Eye (tissue), 1 donor: ENCODE results near the gene LRRC75B.
"Not testable (repeated sequence)": the region's sequence is repeated elsewhere in the genome, so short reads cannot be mapped to it uniquely, and the experiment has no call there.

ENCODE experiments used
- DNase-seq: peaks from one replicate; pipeline ENCODE4 v3.0.0-alpha.2; 2015

Gene LRRC75B

GRCh38 chr22:24552503-24553286 is 40.2 kb downstream of the LRRC75B start:
- not testable (repeated sequence) for DNase-seq

GRCh38 chr22:24550902-24551435 is 41.9 kb downstream of the LRRC75B start:
- no peak for DNase-seq

GRCh38 chr22:24550028-24550901 is 42.6 kb downstream of the LRRC75B start:
- DNase-seq = no peak

- no peak for DNase-seq
Observed at GRCh38 chr22:24548812-24549211, 44.1 kb downstream of the LRRC75B start.

- no peak for DNase-seq
Observed at GRCh38 chr22:24543679-24544243, 49.1 kb downstream of the LRRC75B start.

GRCh38 chr22:24543185-24543601 is 49.7 kb downstream of the LRRC75B start:
- no peak for DNase-seq

GRCh38 chr22:24542641-24543040 is 50.2 kb downstream of the LRRC75B start:
- no peak for DNase-seq

DNA sequence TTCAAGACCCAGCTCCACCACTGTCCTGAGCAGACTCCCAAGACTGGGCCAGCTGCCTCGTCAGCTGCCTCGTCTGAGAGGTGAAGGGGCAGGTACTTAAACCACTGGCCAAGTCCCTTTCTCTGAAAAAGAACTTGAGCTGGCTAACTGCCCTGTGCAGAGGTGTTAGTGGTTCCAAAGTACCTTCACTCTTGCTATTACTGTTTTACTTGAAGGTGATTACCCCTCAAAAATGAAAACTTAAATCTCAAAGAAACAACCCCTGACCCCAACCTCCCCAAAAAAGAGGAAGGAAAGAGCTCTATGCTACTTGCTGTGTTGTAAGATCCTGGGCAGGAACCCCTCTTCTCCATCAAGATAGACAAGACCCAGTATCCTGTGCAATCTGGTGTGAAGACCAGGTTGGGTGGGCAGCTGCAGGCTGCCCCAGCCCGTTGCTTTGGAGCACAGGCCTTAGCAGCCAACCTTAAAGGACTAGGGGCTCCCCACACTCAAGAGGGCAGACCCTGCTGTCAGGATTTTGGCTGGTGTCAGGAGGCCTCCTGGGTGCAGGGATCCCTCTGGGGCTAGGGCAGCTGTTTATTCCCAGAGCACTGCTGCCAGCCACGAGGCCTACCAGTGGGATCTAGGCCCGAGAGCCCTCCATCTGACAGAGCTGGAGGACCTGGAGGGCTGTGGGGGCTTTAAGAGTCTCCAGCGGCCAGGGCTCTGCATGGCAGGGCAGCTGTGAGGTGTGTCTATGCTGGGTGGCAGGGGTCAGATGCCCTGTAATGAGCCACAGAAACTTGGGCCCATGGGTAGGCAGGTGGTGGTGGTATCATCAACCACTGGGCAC is 51.0 kb downstream of the LRRC75B start:
- DNase-seq = no peak

DNA sequence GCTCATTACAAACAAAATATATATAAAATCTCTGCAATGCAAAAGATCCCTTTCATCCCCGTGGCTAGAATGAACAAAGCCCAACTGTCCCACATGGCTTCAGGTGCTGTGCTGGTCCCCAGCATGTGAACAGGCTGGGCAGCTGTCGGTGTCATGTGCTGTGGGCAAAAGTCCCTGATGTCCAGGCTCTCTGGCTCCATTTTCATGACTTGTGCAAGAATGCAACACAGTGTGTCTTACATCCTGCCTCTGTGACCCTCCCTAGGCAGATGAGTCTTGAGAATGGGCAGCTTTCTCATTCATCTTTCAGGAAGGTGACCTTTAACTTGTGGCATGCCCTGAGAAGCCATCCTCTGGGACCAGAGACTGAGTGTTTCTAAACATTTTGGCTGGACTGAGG is 52.4 kb downstream of the LRRC75B start:
- no peak for DNase-seq

GRCh38 chr22:24536089-24536488 is 56.8 kb downstream of the LRRC75B start:
- no peak for DNase-seq
